NCI-H524 (cell line): Measurements from ENCODE around the gene GTF2IRD1.
"Not testable (repeated sequence)": the region's sequence is repeated elsewhere in the genome, so short reads cannot be mapped to it uniquely, and the experiment has no call there.

Source experiments
- DNase-seq, 2 experiments: peaks; one replicate each; lab custom pipeline; 2025; lab: John Stamatoyannopoulos, UW

GTF2IRD1 gene

GRCh38 chr7:74430961-74431466, 22.7 kb upstream of the GTF2IRD1 start:
- no peak for DNase-seq

- DNase-seq: not testable (repeated sequence)
These were observed 16.5 kb upstream of the GTF2IRD1 start for GRCh38 chr7:74437291-74437571.

DNA sequence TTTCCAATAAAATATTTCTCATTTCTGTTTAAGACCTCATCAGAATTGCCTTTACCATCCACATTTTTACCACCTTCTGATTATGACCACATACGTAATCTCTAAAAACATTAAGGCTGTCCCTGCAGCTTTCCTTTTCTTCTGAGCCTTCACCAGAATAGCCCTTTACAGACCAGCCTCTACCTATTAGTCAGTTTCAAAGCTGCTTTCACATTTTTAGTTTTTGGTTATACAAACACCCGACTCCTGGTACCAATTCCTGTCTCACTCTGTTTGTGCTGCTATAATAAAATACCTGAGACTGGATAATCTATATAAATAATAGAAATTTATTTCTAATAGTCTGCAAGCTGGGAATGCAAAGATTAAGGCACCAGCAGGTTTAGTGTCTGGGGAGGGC, 15.4 kb upstream of the GTF2IRD1 start:
- DNase-seq: no peak

- no peak for DNase-seq
These were observed 14.2 kb upstream of the GTF2IRD1 start for GRCh38 chr7:74439541-74439940.

DNA sequence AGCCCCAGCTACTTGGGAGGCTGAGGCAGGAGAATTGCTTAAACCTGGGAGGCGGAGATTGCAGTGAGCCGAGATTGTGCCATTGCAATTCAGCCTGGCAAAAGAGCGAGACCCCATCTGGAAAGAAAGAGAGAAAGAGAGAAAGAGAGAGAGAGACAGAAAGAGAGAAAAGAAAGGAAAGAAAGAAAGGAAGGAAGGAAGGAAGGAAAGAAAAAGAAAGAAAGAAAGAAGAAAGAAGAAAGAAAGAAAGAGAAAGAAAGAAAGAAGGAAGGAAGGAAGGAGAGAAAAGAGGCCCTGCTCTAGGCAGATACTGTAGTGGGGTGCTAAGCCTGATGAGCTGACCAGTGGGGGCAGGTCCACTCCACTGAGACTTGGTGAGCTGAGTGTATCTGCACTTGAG, 13.6 kb upstream of the GTF2IRD1 start:
- not testable (repeated sequence) for DNase-seq

DNA sequence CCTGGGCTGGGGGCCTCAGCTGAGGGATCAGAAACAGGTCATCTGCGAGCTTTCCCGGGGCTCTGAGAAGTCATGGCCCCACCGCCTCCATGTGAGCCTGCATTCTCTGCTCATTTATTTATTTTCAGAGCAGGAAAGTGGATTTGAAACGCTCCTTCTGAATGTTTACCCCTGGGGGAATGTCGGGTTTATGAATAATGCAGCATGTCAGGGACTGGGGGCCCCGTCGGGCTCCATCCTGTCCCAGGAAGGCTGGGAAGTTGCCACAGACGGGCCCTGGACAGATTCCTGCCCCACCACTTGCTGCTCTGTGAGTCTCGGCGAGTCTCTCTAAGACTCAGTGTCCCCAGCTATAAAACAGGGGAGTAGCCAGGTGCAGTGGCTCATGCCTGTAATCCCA, 11.9 kb upstream of the GTF2IRD1 start:
- DNase-seq: no peak

DNA sequence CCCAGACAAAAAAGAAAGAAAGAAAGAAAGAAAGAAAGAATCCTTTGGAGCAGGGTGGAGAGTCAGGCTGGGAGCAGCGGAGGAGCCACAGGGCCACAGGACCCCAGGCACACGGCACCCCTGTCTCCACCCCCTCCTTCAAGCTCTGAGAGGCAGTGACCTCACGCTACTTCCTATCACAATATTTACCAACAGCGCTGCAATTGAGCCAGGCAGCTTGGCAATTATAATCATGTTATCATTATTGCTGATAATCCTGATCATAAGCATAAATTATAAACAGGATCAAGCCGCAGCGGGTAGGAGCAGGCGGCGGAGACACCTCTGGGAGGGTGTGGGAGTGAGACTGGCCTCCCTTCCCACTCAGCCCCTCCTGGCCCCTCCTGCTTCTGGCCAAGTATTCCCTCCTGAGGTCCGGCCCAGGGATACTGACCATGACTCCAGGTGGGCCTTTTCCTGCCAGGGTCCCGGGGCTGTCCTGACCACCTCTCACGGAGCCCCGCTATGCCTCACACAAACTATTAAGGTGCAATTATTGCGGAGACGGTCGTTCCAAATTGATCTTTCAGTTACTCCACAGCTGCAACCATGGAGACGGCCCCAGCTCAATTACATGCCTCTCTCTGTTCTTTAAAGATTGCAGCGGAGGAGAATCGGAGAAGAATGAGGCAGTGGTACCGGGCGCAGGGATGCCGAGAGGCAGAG, 10.0 kb upstream of the GTF2IRD1 start:
- DNase-seq: no peak

- no peak for DNase-seq
These were observed 4.6 kb upstream of the GTF2IRD1 start for GRCh38 chr7:74449144-74449543.

- DNase-seq: peak in 1 of 2 experiments; percentile 35
These were observed 3.8 kb upstream of the GTF2IRD1 start for GRCh38 chr7:74449809-74450397.

- DNase-seq: peak in 1 of 2 experiments; percentile 56
These were observed 871 bp upstream of the GTF2IRD1 start for GRCh38 chr7:74452748-74453321.

DNA sequence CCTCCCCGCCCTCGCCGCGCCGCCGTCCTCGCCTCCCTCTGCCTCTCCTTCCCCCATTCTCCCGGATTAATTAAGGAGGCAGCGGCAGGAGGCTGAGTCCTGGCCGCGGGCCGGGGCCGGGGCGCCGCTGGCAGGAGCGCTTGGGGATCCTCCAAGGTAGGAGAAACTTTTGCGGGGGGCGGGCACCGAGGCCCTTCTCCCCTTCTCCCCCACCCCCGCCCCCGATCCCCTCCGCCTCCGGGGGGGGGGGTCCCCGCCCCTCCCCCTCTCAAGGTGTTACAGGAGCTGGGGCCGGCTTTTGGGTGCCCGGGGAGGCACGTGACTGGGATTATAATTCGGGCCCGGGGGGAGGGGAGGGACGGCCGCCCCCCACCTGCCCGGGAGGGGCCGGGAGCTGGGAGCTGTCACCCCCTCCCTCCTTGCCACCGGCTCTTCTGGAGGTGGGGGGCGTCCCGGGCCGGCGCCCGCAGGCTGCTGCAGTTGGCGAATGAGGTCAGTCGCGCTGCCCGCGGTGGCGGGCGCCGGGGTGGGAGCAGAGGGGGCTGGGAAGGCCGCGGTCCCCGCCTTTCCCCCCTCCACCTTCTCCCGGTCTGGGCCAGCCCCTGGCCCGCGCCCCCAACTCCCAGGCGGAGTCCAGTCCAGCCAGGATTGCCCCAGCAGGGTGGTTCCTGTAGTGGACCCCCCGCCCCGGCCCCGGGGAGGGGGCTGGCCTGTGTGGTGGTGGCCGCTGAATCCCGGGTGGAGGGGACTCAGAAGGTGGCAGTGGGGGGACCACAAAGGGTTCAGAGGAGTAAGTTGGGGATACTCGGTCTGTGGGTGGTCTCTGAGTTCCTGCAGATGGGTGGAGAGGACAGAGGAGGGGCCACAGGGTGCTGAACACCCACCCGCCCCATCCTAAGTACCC, 567 bp downstream of the GTF2IRD1 start:
- peak in 1 of 2 experiments; percentile 42 for DNase-seq

DNA sequence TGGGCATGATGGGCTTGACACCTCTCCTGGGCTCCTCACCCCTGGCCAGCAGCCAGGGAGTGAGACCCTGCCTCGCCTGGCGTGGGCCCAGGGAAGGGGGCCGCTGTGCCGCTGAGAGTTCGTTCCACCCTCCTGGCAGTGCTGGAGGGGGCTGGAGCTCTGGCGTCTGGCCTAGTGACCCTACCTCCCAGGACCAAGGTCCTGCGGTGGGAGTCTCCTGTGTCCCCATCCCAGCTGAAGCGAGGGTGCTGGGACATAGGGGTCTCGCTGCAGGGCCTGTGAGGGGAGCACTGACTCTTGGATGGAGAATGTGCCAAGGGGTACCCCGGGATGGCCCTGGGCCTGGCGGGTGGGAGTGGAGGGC, 1.2 kb downstream of the GTF2IRD1 start:
- no peak for DNase-seq

- DNase-seq: no peak
These were observed 1.6 kb downstream of the GTF2IRD1 start for GRCh38 chr7:74455291-74455804.

DNA sequence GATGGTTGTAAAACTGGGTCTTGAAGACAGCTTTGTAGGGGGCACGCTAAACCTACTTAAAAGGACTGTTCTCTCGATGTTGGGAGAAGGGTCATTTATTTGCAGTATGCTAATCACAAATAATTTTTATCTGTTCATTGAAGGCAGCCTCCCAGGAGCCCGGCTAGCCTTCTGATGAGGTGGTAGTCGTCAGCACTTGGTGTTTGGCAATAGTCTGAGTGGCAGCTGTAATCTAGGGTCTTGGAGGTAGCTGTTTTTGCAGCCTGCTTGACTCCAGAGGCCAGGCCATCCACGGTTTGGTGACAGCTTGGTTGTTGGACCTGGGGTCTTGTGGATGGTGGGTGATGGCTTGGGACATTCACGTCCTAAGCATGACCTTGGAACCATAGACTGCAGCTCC, 2.2 kb downstream of the GTF2IRD1 start:
- DNase-seq: no peak

GRCh38 chr7:74457007-74457406, 3.3 kb downstream of the GTF2IRD1 start:
- no peak for DNase-seq

DNA sequence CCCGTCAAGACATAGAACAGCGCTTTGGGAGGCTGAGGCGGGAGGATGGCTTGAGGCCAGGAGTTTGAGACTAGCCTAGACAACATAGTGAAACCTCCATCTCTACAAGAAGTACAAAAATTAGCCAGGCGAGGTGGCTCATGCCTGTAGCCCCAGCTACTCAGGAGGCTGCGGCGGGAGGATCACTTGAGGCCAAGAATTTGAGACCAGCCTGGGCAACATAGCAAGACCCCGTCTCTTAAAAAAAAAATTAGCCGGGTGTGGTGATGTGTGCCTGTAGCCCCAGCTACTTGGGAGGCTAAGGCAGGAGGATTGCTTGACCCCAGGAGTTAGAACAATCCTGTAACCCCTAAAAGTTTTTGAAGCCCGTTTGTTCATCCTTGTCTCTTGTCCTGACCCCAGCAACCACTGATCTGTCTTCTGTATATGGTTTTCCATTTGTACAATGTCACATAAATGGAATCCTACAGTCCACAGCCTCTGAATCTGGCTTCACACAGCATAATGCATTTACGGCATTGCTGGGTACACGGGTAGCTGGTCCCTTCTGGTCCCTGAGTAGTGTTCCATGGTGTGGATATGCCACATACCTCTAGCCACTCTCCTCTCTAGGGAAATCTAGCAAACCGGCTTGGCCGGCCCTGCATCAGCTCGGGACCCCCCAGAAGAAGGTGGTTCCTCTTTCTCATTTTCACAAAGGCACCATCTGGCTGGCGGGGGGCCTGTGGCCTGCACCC, 8.4 kb downstream of the GTF2IRD1 start:
- DNase-seq: no peak

- no peak for DNase-seq
These were observed 9.0 kb downstream of the GTF2IRD1 start for GRCh38 chr7:74462707-74463100.

GRCh38 chr7:74464931-74465886, 11.5 kb downstream of the GTF2IRD1 start:
- DNase-seq: no peak

GRCh38 chr7:74466196-74466813, 12.6 kb downstream of the GTF2IRD1 start:
- no peak for DNase-seq

- no peak for DNase-seq
These were observed 14.2 kb downstream of the GTF2IRD1 start for GRCh38 chr7:74467876-74468275.
